Liver (tissue), 9 donors: Measurements from ENCODE around the gene SLC36A1. TPM values are rescaled to one million over a fixed set of nuclear protein-coding genes. Genes with fewer than 3 reads are reported as not detected.

Experiments used
- DNase-seq: peaks from one replicate; pipeline ENCODE4 v3.0.0-alpha.2; 2017; ENCODE audit warnings: low spot score
- H3K27ac ChIP-seq, 2 donors: one replicate each; pipeline ENCODE4 v1.7.0; 2013; ENCODE audit warnings: inconsistent platforms in 2 of 2, low read length in 2 of 2, control low read depth in 1 of 2, low read depth in 1 of 2, mild to moderate bottlenecking in 1 of 2
- H3K27me3 ChIP-seq, 4 donors: one replicate each; pipeline versions ENCODE4 v1.6.1 to v1.7.0; 2013; ENCODE audit warnings: low read length in 3 of 4, inconsistent platforms in 1 of 4, mild to moderate bottlenecking in 1 of 4, moderate library complexity in 1 of 4; ENCODE audit not compliant: control insufficient read depth in 4 of 4, insufficient read depth in 4 of 4
- H3K36me3 ChIP-seq, 4 donors: one replicate each; pipeline versions ENCODE4 v1.6.1 to v1.7.0; 2013; ENCODE audit warnings: low read length in 3 of 4, mild to moderate bottlenecking in 3 of 4, low read depth in 1 of 4, moderate library complexity in 1 of 4; ENCODE audit not compliant: control insufficient read depth in 4 of 4, insufficient read depth in 3 of 4
- H3K4me1 ChIP-seq, 4 donors: one replicate each; pipeline versions ENCODE4 v1.6.1 to v1.7.0; 2013; ENCODE audit warnings: low read length in 3 of 4, mild to moderate bottlenecking in 3 of 4, moderate library complexity in 1 of 4; ENCODE audit not compliant: control insufficient read depth in 4 of 4, insufficient read depth in 4 of 4
- H3K4me3 ChIP-seq, 3 donors: one replicate each; pipeline versions ENCODE4 v1.6.1 to v1.7.0; 2013; ENCODE audit warnings: low read length in 3 of 3, control low read depth in 1 of 3, low read depth in 1 of 3, mild to moderate bottlenecking in 1 of 3
- H3K9ac ChIP-seq, 2 donors: one replicate each; pipeline ENCODE4 v1.7.0; 2013; ENCODE audit warnings: low read length in 2 of 2, mild to moderate bottlenecking in 2 of 2, moderate library complexity in 2 of 2, control low read depth in 1 of 2, low read depth in 1 of 2
- H3K9me3 ChIP-seq, 4 donors: one replicate each; pipeline versions ENCODE4 v1.6.1 to v1.7.0; 2013; ENCODE audit warnings: low read length in 3 of 4; ENCODE audit not compliant: control insufficient read depth in 4 of 4
- EGR1 ChIP-seq, 2 donors: IDR thresholded peaks; 2 replicates each; pipeline ENCODE4 v1.6.1; 2016 to 2018; ENCODE audit warnings: antibody characterized with exemption in 2 of 2, low read depth in 2 of 2
- FOXA1 ChIP-seq: IDR thresholded peaks from 2 replicates; pipeline ENCODE4 v1.6.1; 2016; ENCODE audit warnings: antibody characterized with exemption
- FOXA2 ChIP-seq: IDR thresholded peaks from 2 replicates; pipeline ENCODE4 v1.6.1; 2016; ENCODE audit warnings: antibody characterized with exemption
- GABPA ChIP-seq, 2 donors: IDR thresholded peaks in 1 of 2; conservative IDR thresholded peaks in 1 of 2; 2 replicates each; pipeline ENCODE4 v1.6.1; 2016; ENCODE audit warnings: antibody characterized with exemption in 2 of 2, mild to moderate bottlenecking in 1 of 2, moderate library complexity in 1 of 2
- NR2F2 ChIP-seq: IDR thresholded peaks from 2 replicates; pipeline ENCODE4 v1.6.1; 2016; ENCODE audit warnings: antibody characterized with exemption
- RAD21 ChIP-seq, 2 donors: IDR thresholded peaks; 2 replicates each; pipeline ENCODE4 v1.6.1; 2016; ENCODE audit warnings: antibody characterized with exemption in 2 of 2, mild to moderate bottlenecking in 2 of 2
- RXRA ChIP-seq, 2 donors: IDR thresholded peaks; 2 replicates each; pipeline ENCODE4 v1.6.1; 2017 to 2018; ENCODE audit warnings: antibody characterized with exemption in 2 of 2, mild to moderate bottlenecking in 1 of 2
- SP1 ChIP-seq: IDR thresholded peaks from 2 replicates; pipeline ENCODE4 v1.6.1; 2018; ENCODE audit warnings: antibody characterized with exemption, mild to moderate bottlenecking
- YY1 ChIP-seq: IDR thresholded peaks from 2 replicates; pipeline ENCODE4 v1.6.1; 2016; ENCODE audit warnings: antibody characterized with exemption, mild to moderate bottlenecking
- WGBS: extraction: QIAGEN DNeasy Blood & Tissue Kit; methylation state at CpG from one replicate; pipeline ENCODE4 v1.1.7; 2013; 5-methylcytosine and 5-hydroxymethylcytosine counted together
- polyA plus RNA-seq, 2 donors: library from polyadenylated mRNA; stranded (reverse) in 1 of 2; unstranded in 1 of 2; fragments of 200-250 nt in 1 of 2; fragments of >200 nt in 1 of 2; fragmentation: Nextera tagmentation in 1 of 2; extraction: Ambion mirVana in 1 of 2; gene quantifications; one replicate each; pipeline versions ENCODE4 v1.2.1 to v1.2.3, GENCODE V29; 2013 to 2015
- total RNA-seq, 2 donors: library from RNA; depleted of rRNA; stranded (reverse); fragments of >200 nt; gene quantifications; one replicate each; pipeline ENCODE4 v1.2.3, GENCODE V29; 2014
- TF ChIP-seq, protein P1 (sequence below): IDR thresholded peaks from 2 replicates; pipeline ENCODE4 v1.6.1; 2016; ENCODE audit warnings: antibody characterized with exemption, mild to moderate bottlenecking
- TF ChIP-seq, protein P2 (sequence below): IDR thresholded peaks from 2 replicates; pipeline ENCODE4 v1.6.1; 2016; ENCODE audit warnings: antibody characterized with exemption
- TF ChIP-seq, protein P3 (sequence below): IDR thresholded peaks from 2 replicates; pipeline ENCODE4 v1.6.1; 2016; ENCODE audit warnings: antibody characterized with exemption
- donor health status: healthy.
- donor health status: healthy.
- donor health status: healthy.
- donor health status: healthy.
- donor health status: healthy.

SLC36A1 gene
- total and polyA plus RNA-seq, 4 donors: 1.6 to 18.8 (median 3.4) TPM

DNA sequence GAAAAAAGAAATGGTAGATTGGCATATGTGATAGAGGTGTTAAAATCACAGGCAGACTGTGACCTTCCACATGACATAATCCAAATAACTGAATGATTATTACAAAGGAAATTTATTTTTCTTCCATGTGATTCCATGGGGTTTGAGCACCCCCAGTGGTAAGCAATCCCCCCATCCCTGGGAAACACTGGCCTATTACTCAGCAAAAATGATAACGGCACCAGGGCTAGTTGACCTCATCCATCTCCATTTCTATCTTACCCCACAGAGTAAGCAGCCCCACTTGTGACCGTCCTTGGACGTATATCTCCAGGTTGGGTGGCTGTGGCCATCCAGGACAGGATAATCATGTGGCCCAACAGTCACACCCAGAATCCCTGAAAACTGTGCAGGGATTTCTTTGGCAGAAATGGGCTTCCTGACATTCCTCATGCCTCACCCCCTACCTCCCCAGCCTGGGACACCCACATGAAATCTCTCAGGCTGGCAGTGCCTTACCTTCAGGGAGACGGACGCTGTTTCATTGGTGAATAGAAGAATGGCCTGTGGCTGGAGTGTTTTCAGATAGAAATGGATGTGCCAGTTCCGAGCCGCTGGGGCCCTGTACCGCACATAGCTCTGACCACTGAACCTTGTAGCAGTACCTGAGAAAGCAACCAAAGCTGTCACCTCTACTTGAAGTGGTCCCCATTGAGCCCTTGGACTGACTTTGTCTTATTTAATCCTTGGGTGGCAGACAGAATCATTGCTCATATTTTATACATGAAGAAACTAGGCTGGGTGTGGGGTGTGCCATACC, 69.9 kb downstream of the SLC36A1 start (continued):
- TF ChIP-seq, protein P1, sequence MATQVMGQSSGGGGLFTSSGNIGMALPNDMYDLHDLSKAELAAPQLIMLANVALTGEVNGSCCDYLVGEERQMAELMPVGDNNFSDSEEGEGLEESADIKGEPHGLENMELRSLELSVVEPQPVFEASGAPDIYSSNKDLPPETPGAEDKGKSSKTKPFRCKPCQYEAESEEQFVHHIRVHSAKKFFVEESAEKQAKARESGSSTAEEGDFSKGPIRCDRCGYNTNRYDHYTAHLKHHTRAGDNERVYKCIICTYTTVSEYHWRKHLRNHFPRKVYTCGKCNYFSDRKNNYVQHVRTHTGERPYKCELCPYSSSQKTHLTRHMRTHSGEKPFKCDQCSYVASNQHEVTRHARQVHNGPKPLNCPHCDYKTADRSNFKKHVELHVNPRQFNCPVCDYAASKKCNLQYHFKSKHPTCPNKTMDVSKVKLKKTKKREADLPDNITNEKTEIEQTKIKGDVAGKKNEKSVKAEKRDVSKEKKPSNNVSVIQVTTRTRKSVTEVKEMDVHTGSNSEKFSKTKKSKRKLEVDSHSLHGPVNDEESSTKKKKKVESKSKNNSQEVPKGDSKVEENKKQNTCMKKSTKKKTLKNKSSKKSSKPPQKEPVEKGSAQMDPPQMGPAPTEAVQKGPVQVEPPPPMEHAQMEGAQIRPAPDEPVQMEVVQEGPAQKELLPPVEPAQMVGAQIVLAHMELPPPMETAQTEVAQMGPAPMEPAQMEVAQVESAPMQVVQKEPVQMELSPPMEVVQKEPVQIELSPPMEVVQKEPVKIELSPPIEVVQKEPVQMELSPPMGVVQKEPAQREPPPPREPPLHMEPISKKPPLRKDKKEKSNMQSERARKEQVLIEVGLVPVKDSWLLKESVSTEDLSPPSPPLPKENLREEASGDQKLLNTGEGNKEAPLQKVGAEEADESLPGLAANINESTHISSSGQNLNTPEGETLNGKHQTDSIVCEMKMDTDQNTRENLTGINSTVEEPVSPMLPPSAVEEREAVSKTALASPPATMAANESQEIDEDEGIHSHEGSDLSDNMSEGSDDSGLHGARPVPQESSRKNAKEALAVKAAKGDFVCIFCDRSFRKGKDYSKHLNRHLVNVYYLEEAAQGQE: no peak
- TF ChIP-seq NR2F2 (no peak), RXRA (IDR thresholded peaks at IDR 0.05) (no peak), YY1 (no peak), RAD21 (IDR thresholded peaks at IDR 0.05) (no peak), FOXA2 (no peak), GABPA (IDR thresholded peaks at IDR 0.05 in 1 of 2, conservative IDR thresholded peaks at IDR 0.05 in 1 of 2) (no peak), FOXA1 (no peak)

DNA sequence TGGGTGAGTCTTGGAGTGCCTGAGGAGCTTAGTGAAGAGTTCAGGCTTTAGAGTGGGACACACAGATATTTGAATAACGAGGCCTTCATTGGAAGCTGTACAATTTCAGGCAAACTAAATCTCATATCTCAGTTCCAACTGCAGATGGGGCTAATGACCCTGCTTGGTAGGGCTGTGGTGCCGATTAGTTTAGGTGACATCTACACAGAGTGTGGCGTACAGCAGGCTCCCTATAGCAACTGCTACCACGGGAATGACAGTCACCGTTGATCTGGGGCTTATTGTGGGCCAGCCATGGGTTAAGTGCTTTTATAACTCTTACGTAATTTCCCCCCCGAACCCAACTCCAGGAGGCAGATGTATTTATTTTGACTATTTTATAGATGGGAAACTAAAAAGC, 72.9 kb downstream of the SLC36A1 start:
- 66% methylated on average over 7 of the region's 7 CpGs for WGBS
- no peaks in the 10 kb centered on the region for H3K9me3 ChIP-seq
- H3K4me1 ChIP-seq: no peaks in the 10 kb centered on the region
- TF ChIP-seq, protein P2, sequence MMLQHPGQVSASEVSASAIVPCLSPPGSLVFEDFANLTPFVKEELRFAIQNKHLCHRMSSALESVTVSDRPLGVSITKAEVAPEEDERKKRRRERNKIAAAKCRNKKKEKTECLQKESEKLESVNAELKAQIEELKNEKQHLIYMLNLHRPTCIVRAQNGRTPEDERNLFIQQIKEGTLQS: no peak
- TF ChIP-seq NR2F2: no peak
- peak in 1 of 2 donors; percentile 9 for TF ChIP-seq RAD21 (IDR thresholded peaks at IDR 0.05)
- TF ChIP-seq EGR1 (IDR thresholded peaks at IDR 0.05; ENCODE audit: low read depth in 2 of 2): no peak
- TF ChIP-seq SP1: no peak
- TF ChIP-seq, protein P1: no peak
- no peak for TF ChIP-seq FOXA2
- TF ChIP-seq, protein P3, sequence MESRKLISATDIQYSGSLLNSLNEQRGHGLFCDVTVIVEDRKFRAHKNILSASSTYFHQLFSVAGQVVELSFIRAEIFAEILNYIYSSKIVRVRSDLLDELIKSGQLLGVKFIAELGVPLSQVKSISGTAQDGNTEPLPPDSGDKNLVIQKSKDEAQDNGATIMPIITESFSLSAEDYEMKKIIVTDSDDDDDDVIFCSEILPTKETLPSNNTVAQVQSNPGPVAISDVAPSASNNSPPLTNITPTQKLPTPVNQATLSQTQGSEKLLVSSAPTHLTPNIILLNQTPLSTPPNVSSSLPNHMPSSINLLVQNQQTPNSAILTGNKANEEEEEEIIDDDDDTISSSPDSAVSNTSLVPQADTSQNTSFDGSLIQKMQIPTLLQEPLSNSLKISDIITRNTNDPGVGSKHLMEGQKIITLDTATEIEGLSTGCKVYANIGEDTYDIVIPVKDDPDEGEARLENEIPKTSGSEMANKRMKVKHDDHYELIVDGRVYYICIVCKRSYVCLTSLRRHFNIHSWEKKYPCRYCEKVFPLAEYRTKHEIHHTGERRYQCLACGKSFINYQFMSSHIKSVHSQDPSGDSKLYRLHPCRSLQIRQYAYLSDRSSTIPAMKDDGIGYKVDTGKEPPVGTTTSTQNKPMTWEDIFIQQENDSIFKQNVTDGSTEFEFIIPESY: no peak
- no peak overlapping the region for H3K9ac ChIP-seq
- no peaks in the 10 kb centered on the region for H3K36me3 ChIP-seq
- no peaks in the 10 kb centered on the region for H3K27me3 ChIP-seq
- no peak for DNase-seq
- no peak overlapping the region for H3K4me3 ChIP-seq
- no peak overlapping the region for H3K27ac ChIP-seq
